GM12891 (cell line): Measurements from ENCODE around the gene AGXT2.

Source experiments
- PAX5 ChIP-seq: IDR thresholded peaks from 2 replicates; pipeline ENCODE4 v1.6.1; 2011; ENCODE audit warnings: low read length, moderate library complexity, mild to moderate bottlenecking; ENCODE audit not compliant: insufficient read depth, severe bottlenecking
- POLR2A ChIP-seq: IDR thresholded peaks from 2 replicates; pipeline ENCODE4 v1.6.1; 2011; ENCODE audit warnings: low read depth, low read length, control low read depth
- POLR2AphosphoS5 ChIP-seq: IDR thresholded peaks from 2 replicates; pipeline ENCODE4 v1.6.1; 2011; ENCODE audit warnings: low read depth, low read length, control low read depth
- POU2F2 ChIP-seq: IDR thresholded peaks from 2 replicates; pipeline ENCODE4 v1.6.1; 2011; ENCODE audit warnings: low read depth, mild to moderate bottlenecking, control low read depth, low read length, moderate library complexity
- SPI1 ChIP-seq: IDR thresholded peaks from 2 replicates; pipeline ENCODE4 v1.6.1; 2011; ENCODE audit warnings: low read depth, low read length, control low read depth
- TAF1 ChIP-seq: IDR thresholded peaks from 2 replicates; pipeline ENCODE4 v1.6.1; 2011; ENCODE audit warnings: low read depth, low read length, control low read depth

GRCh38 chr5:35004771-35005170 is 43.0 kb downstream of the AGXT2 start:
- no peak for TF ChIP-seq POLR2A
- no peak for TF ChIP-seq TAF1
- no peak for TF ChIP-seq PAX5
- no peak for TF ChIP-seq POLR2AphosphoS5
- TF ChIP-seq POU2F2, result no peak
- TF ChIP-seq SPI1, result no peak
